Heart left ventricle (tissue), 13 donors: ENCODE results near the gene OCEL1.

Experiments
- POLR2A ChIP-seq, 2 donors: fragments of 450-650 bp; IDR thresholded peaks; one replicate each; pipeline ENCODE4 v1.6.1; 2017; ENCODE audit warnings: antibody characterized with exemption in 2 of 2, mild to moderate bottlenecking in 2 of 2, moderate library complexity in 2 of 2
- TF ChIP-seq, protein P1 (sequence below), 12 donors: fragments of 200-600 bp; sonication (generic) in 4 of 12; IDR thresholded peaks; one replicate each; pipeline versions ENCODE4 v1.5.0 to v1.8.0; 2018 to 2022; ENCODE audit warnings: antibody characterized with exemption in 12 of 12, mild to moderate bottlenecking in 5 of 12
- donor health status: ischemic (EF 13 %, LVEDD 7.1; RV severe dilation, severe dysfunction).
- donor health status: DM: no; HTN: yes; CAD: no.
- donor health status: DM: no; HTN: no; CAD: no.
- donor health status: ischemic (EF 25% LVEDD 6.9; RV normal size, moderate dysfunction).
- donor health status: ischemic (EF 25% LVEDD 5.7; RV mildly dilated, moderate dysfunction).
- donor health status: ischemic (EF 35%, LVEDD 5.7; RV mildly dilated, moderate dysfunction).
- donor health status: nonischemic (EF 11% LVEDD 7.7; RV severe dilation, severe dysfunction).
- donor health status: DM: yes; HTN: yes; CAD: no.
- donor health status: PGD.
- donor health status: ischemic (EF 29% LVEDD 5.4; RV normal size, mild dysfunction).
- donor health status: nonischemic (EF 23%, LVEDD 6.1; RV moderate dilation, normal function).

DNA sequence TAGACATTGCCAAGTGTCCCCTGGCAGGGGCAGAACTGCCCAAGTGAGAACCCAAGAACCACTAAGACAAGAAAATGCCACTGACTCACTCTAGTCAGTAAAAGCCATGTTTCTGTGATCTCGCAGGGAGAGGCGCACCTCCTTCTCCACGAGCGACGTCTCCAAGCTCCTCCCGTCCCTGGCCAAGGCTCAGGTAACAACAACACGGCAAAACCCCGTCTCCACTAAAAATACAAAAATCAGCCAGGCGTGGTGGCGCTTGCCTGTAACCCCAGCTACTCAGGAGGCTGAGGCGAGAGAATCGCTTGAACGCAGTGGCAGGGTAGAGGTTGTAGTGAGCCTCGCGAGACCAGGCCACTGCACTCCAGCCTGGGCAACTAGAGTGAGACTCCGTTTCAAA is 28.4 kb upstream of the OCEL1 start:
- TF ChIP-seq, protein P1, sequence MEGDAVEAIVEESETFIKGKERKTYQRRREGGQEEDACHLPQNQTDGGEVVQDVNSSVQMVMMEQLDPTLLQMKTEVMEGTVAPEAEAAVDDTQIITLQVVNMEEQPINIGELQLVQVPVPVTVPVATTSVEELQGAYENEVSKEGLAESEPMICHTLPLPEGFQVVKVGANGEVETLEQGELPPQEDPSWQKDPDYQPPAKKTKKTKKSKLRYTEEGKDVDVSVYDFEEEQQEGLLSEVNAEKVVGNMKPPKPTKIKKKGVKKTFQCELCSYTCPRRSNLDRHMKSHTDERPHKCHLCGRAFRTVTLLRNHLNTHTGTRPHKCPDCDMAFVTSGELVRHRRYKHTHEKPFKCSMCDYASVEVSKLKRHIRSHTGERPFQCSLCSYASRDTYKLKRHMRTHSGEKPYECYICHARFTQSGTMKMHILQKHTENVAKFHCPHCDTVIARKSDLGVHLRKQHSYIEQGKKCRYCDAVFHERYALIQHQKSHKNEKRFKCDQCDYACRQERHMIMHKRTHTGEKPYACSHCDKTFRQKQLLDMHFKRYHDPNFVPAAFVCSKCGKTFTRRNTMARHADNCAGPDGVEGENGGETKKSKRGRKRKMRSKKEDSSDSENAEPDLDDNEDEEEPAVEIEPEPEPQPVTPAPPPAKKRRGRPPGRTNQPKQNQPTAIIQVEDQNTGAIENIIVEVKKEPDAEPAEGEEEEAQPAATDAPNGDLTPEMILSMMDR (IDR thresholded peaks at IDR 0.05), result no peak
- no peak for TF ChIP-seq POLR2A (IDR thresholded peaks at IDR 0.05)
